H1 (cell line): ENCODE measurements around the gene ASTN2. TPM values are rescaled to one million over a fixed set of nuclear protein-coding genes. Genes with fewer than 3 reads are reported as not detected.

Experiments
- CTCF ChIA-PET: fragments of 300-600 bp; sonication (Branson Sonifier 250); formaldehyde crosslinking; loops from one replicate; lab custom pipeline; 2021; ENCODE audit not compliant: partially characterized antibody; lab: Charles Lee
- POLR2A ChIA-PET: fragments of 300-600 bp; sonication (Branson Sonifier 250); formaldehyde crosslinking; loops from one replicate; lab custom pipeline; 2021; ENCODE audit warnings: inconsistent platforms; ENCODE audit not compliant: partially characterized antibody; lab: Charles Lee
- DNase-seq, 2 experiments: peaks; one replicate each; pipeline versions ENCODE4 v3.0.0 to v3.0.0-alpha.2; 2010 to 2022; ENCODE audit warnings: low spot score in 2 of 2, low read depth in 1 of 2, mixed read lengths in 1 of 2
- FAIRE-seq: peaks from 2 replicates; lab custom pipeline; 2011; peaks lifted over from hg19 to GRCh38; lab: Jason Lieb, UNC
- H2AFZ ChIP-seq: 2 replicates; pipeline ENCODE4 v1.8.1; 2012; ENCODE audit warnings: low read length, inconsistent platforms
- H2AK5ac ChIP-seq: 2 replicates; pipeline ENCODE4 v1.6.1; 2013; ENCODE audit warnings: low read depth, low read length
- H2BK120ac ChIP-seq: replicated peaks from 2 replicates; pipeline ENCODE3; 2013; ENCODE audit warnings: low read depth, low read length, inconsistent platforms
- H2BK12ac ChIP-seq: 2 replicates; pipeline ENCODE4 v1.6.1; 2013; ENCODE audit warnings: low read depth, low read length
- H2BK15ac ChIP-seq: 2 replicates; pipeline ENCODE4 v1.6.1; 2013; ENCODE audit warnings: low read length
- H2BK20ac ChIP-seq: 2 replicates; pipeline ENCODE4 v1.6.1; 2013; ENCODE audit warnings: low read length
- H2BK5ac ChIP-seq: 2 replicates; pipeline ENCODE4 v1.6.1; 2013; ENCODE audit warnings: low read depth, low read length
- H3K14ac ChIP-seq: 2 replicates; pipeline ENCODE4 v1.6.1; 2013; ENCODE audit warnings: inconsistent platforms; ENCODE audit not compliant: insufficient read length
- H3K18ac ChIP-seq: 2 replicates; pipeline ENCODE4 v1.6.1; 2013; ENCODE audit warnings: low read length; ENCODE audit errors: extremely low read depth
- H3K23ac ChIP-seq: 2 replicates; pipeline ENCODE4 v1.6.1; 2013; ENCODE audit warnings: inconsistent platforms; ENCODE audit not compliant: insufficient read length
- H3K23me2 ChIP-seq: 2 replicates; pipeline ENCODE4 v1.6.1; 2013; ENCODE audit warnings: low read depth, low read length
- H3K27ac ChIP-seq: 2 replicates; pipeline ENCODE4 v1.6.1; 2011; ENCODE audit warnings: low read depth, low read length, inconsistent platforms
- H3K27me3 ChIP-seq, 4 experiments: replicated peaks in 1 of 4; 1 replicate in 1 of 4; 2 replicates in 3 of 4; pipeline versions ENCODE4 v1.6.1 to v1.8.1; 2011 to 2013; ENCODE audit warnings: low read length in 3 of 4, mild to moderate bottlenecking in 3 of 4, inconsistent platforms in 2 of 4, mixed read lengths in 2 of 4, moderate library complexity in 1 of 4; ENCODE audit not compliant: control insufficient read depth in 3 of 4, insufficient read depth in 3 of 4; ENCODE audit errors: extremely low read depth in 1 of 4
- H3K36me3 ChIP-seq, 4 experiments: 2 replicates each; pipeline versions ENCODE4 v1.6.1 to v1.8.1; 2011 to 2013; ENCODE audit warnings: mild to moderate bottlenecking in 4 of 4, low read length in 3 of 4, moderate library complexity in 2 of 4, control low read depth in 1 of 4, inconsistent platforms in 1 of 4; ENCODE audit not compliant: insufficient read depth in 4 of 4, control insufficient read depth in 2 of 4
- H3K4ac ChIP-seq: replicated peaks from 2 replicates; pipeline ENCODE3; 2013; ENCODE audit warnings: low read length, low read depth, mixed read lengths, inconsistent platforms; ENCODE audit not compliant: insufficient read length
- H3K4me1 ChIP-seq, 4 experiments: replicated peaks in 1 of 4; 1 replicate in 1 of 4; 2 replicates in 3 of 4; pipeline versions ENCODE4 v1.6.1 to v1.8.1; 2011 to 2013; ENCODE audit warnings: low read length in 3 of 4, inconsistent platforms in 2 of 4, mixed read lengths in 1 of 4; ENCODE audit not compliant: insufficient read depth in 4 of 4, control insufficient read depth in 3 of 4
- H3K4me2 ChIP-seq, 2 experiments: 2 replicates each; pipeline versions ENCODE4 v1.6.1 to v1.8.1; 2011 to 2013; ENCODE audit warnings: low read depth in 2 of 2, low read length in 2 of 2, control low read depth in 1 of 2, inconsistent platforms in 1 of 2, mild to moderate bottlenecking in 1 of 2; ENCODE audit not compliant: insufficient read depth in 1 of 2
- H3K4me3 ChIP-seq, 4 experiments: fragments of 200-600, 300-600 bp in 1 of 4; sonication (generic), shearing (Covaris generic), sonication (Bioruptor Twin) in 1 of 4; 2 replicates each; pipeline versions ENCODE4 v1.5.1 to v1.8.1; 2011 to 2016; ENCODE audit warnings: low read length in 4 of 4, low read depth in 3 of 4, control low read depth in 2 of 4, inconsistent platforms in 2 of 4, mild to moderate bottlenecking in 2 of 4, mixed read lengths in 1 of 4, moderate library complexity in 1 of 4; ENCODE audit not compliant: insufficient read depth in 2 of 4; ENCODE audit errors: extremely low read depth in 1 of 4
- H3K56ac ChIP-seq: replicated peaks from 2 replicates; pipeline ENCODE3; 2013; ENCODE audit warnings: low read depth, mild to moderate bottlenecking, mixed read lengths, low read length, inconsistent platforms; ENCODE audit not compliant: insufficient read length
- H3K79me1 ChIP-seq: 2 replicates; pipeline ENCODE4 v1.6.1; 2013; ENCODE audit warnings: low read depth, low read length, control low read depth
- H3K79me2 ChIP-seq, 2 experiments: 2 replicates each; pipeline versions ENCODE4 v1.6.1 to v1.8.1; 2012 to 2013; ENCODE audit warnings: low read length in 2 of 2, mild to moderate bottlenecking in 2 of 2, inconsistent platforms in 1 of 2; ENCODE audit not compliant: insufficient read depth in 2 of 2, control insufficient read depth in 1 of 2
- H3K9ac ChIP-seq, 4 experiments: replicated peaks in 1 of 4; 1 replicate in 1 of 4; 2 replicates in 3 of 4; pipeline versions ENCODE4 v1.6.1 to v1.8.1; 2011 to 2013; ENCODE audit warnings: low read depth in 3 of 4, low read length in 3 of 4, control low read depth in 2 of 4, mild to moderate bottlenecking in 2 of 4, moderate library complexity in 2 of 4, inconsistent platforms in 1 of 4; ENCODE audit errors: extremely low read depth in 1 of 4
- H3K9me3 ChIP-seq, 2 experiments: 2 replicates each; pipeline versions ENCODE4 v1.6.1 to v1.8.1; 2012 to 2013; ENCODE audit warnings: mild to moderate bottlenecking in 2 of 2, moderate library complexity in 2 of 2, control low read depth in 1 of 2, inconsistent platforms in 1 of 2, low read depth in 1 of 2, low read length in 1 of 2, mixed read lengths in 1 of 2; ENCODE audit not compliant: insufficient read depth in 2 of 2
- H4K20me1 ChIP-seq, 2 experiments: replicated peaks in 1 of 2; 2 replicates each; pipeline versions ENCODE3 to v1.8.1; 2011 to 2013; ENCODE audit warnings: inconsistent platforms in 2 of 2, low read length in 2 of 2, mild to moderate bottlenecking in 1 of 2; ENCODE audit not compliant: insufficient read depth in 2 of 2, control insufficient read depth in 1 of 2
- H4K5ac ChIP-seq: 2 replicates; pipeline ENCODE4 v1.6.1; 2013; ENCODE audit warnings: low read length, low read depth, mixed read lengths, inconsistent platforms; ENCODE audit not compliant: insufficient read length
- H4K8ac ChIP-seq: 2 replicates; pipeline ENCODE4 v1.8.0; 2013; ENCODE audit warnings: mild to moderate bottlenecking, moderate library complexity, low read length, inconsistent platforms; ENCODE audit not compliant: insufficient read depth; ENCODE audit errors: extremely low read depth
- H4K91ac ChIP-seq: replicated peaks from 2 replicates; pipeline ENCODE3; 2013; ENCODE audit warnings: low read length, mixed read lengths, inconsistent platforms; ENCODE audit not compliant: insufficient read length
- CEBPB ChIP-seq: IDR thresholded peaks from 2 replicates; pipeline ENCODE4 v1.6.1; 2012; ENCODE audit warnings: low read depth, low read length
- EGR1 ChIP-seq: IDR thresholded peaks from 2 replicates; pipeline ENCODE4 v1.6.1; 2011; ENCODE audit warnings: low read depth, low read length, borderline replicate concordance
- EP300 ChIP-seq, 2 experiments: IDR thresholded peaks; 1 replicate in 1 of 2; 2 replicates in 1 of 2; pipeline ENCODE4 v1.6.1; 2011 to 2012; ENCODE audit warnings: low read depth in 2 of 2, low read length in 2 of 2, mild to moderate bottlenecking in 2 of 2, borderline replicate concordance in 1 of 2, inconsistent platforms in 1 of 2, moderate library complexity in 1 of 2
- JUN ChIP-seq: IDR thresholded peaks from 2 replicates; pipeline ENCODE4 v1.6.1; 2011; ENCODE audit warnings: low read depth, mild to moderate bottlenecking, improper control_type of control experiment, low read length
- POU5F1 ChIP-seq: IDR thresholded peaks from 2 replicates; pipeline ENCODE4 v1.6.1; 2011; ENCODE audit warnings: low read depth, mild to moderate bottlenecking, low read length, moderate library complexity
- SIRT6 ChIP-seq: IDR thresholded peaks from one replicate; pipeline ENCODE4 v1.7.1; 2012; ENCODE audit warnings: low read length, inconsistent platforms
- SIX5 ChIP-seq: IDR thresholded peaks from 2 replicates; pipeline ENCODE4 v1.6.1; 2011; ENCODE audit warnings: mild to moderate bottlenecking, low read depth, low read length
- SRF ChIP-seq: IDR thresholded peaks from 2 replicates; pipeline ENCODE4 v1.6.1; 2011; ENCODE audit warnings: mild to moderate bottlenecking, low read depth, low read length, moderate library complexity
- TAF7 ChIP-seq: optimal IDR thresholded peaks from 2 replicates; pipeline ENCODE3; 2011; ENCODE audit warnings: low read depth, mild to moderate bottlenecking, inconsistent platforms, low read length, moderate library complexity, borderline replicate concordance
- WGBS, 2 experiments: shearing (Covaris generic) in 1 of 2; methylation state at CpG; one replicate each; pipeline versions ENCODE4 v1.1.6 to v1.1.7; 2013 to 2015; ENCODE audit warnings: low lambda C conversion rate in 2 of 2, mixed read lengths in 2 of 2, inconsistent platforms in 1 of 2, low coverage in 1 of 2, missing lambda C conversion rate in 1 of 2; ENCODE audit not compliant: insufficient replicate concordance in 2 of 2, insufficient coverage in 1 of 2, insufficient read length in 1 of 2; ENCODE audit errors: extremely low coverage in 1 of 2, missing lambda C conversion rate in 1 of 2; 5-methylcytosine and 5-hydroxymethylcytosine counted together
- polyA plus RNA-seq, 7 experiments: library from polyadenylated mRNA; depleted of rRNA in 3 of 7; stranded (reverse) in 5 of 7; unstranded in 2 of 7; fragments of >200 nt in 5 of 7; fragments of 200-250 nt in 2 of 7; gene quantifications; 1 replicate in 5 of 7; 2 replicates in 1 of 7; 4 replicates in 1 of 7; pipeline versions ENCODE4 v1.2.1 to v1.2.3, GENCODE V29; 2011 to 2013; ENCODE audit warnings: missing spikeins in 2 of 7, mixed read lengths in 2 of 7
- total RNA-seq: library from RNA; stranded (reverse); fragmentation: NEBNext Ultra II Directional; extraction: Animal tissue kit (Norgen Biotek cat#: 25700); gene quantifications from 2 replicates; pipeline ENCODE4 v1.2.1, GENCODE V29; 2021

ASTN2 gene
- total and polyA plus RNA-seq, 2 of the 8 experiments (the other 6 are each of a cell fraction or from before 2014, with no cell fraction given), result 8.2 to 13.7 TPM

GRCh38 chr9:116952436-116952810, 462.4 kb downstream of the ASTN2 start:
- no peaks in the 10 kb centered on the region for H3K79me2 ChIP-seq
- no peak overlapping the region for H3K56ac ChIP-seq
- no peak overlapping the region for H3K9ac ChIP-seq
- no peak overlapping the region for H2BK5ac ChIP-seq
- H4K8ac ChIP-seq, result no peak overlapping the region
- peaks cover 2% of the 10 kb centered on the region; the same call in 1 of the 2 replicates for H3K23me2 ChIP-seq
- peaks cover 0 to 2% (median 0%) of the 10 kb centered on the region in 4 experiments; a peak in 2 of 7 replicates for H3K4me1 ChIP-seq
- ChIA-PET CTCF (interaction anchor here (0.7 kb wide), 1 partner anchor 45 kb away, joined by 3 read pairs; no protein-coding TSS in a partner anchor), POLR2A (no interaction called here)
- H3K27ac ChIP-seq, result no peak overlapping the region
- H2BK15ac ChIP-seq, result no peak overlapping the region
- H4K91ac ChIP-seq, result no peak overlapping the region
- no peaks in the 10 kb centered on the region for H4K20me1 ChIP-seq
- H2BK12ac ChIP-seq, result no peak overlapping the region
- H2BK20ac ChIP-seq, result no peak overlapping the region
- H2AFZ ChIP-seq, result no peak overlapping the region
- H3K14ac ChIP-seq, result no peak overlapping the region
- H3K79me1 ChIP-seq, result no peaks in the 10 kb centered on the region
- H3K4me3 ChIP-seq, result no peak overlapping the region
- no peak overlapping the region for H3K4ac ChIP-seq
- no peaks in the 10 kb centered on the region for H3K9me3 ChIP-seq
- no peak overlapping the region for H2AK5ac ChIP-seq
- no peak overlapping the region for H4K5ac ChIP-seq
- no peak for TF ChIP-seq EGR1
- no peak for TF ChIP-seq JUN
- no peak for TF ChIP-seq TAF7
- no peak for TF ChIP-seq SRF
- TF ChIP-seq SIX5, result no peak
- TF ChIP-seq SIRT6, result no peak
- no peak for TF ChIP-seq EP300 (IDR thresholded peaks at IDR 0.05; ENCODE audit: borderline replicate concordance in 1 of 2, low read depth in 2 of 2, low read length in 2 of 2)
- no peak for TF ChIP-seq CEBPB
- TF ChIP-seq POU5F1, result no peak
- TF ChIP-seq, all 59 proteins: peak for 0
- 95% methylated on average over 6 of the region's 7 CpGs; no CpG with 5 or more reads in 1 of the 2 experiments for WGBS, 2 experiments
- Histone ChIP-seq H3K27me3 (no peaks in the 10 kb centered on the region), H3K18ac (no peak overlapping the region), H3K23ac (no peak overlapping the region), H2BK120ac (no peak overlapping the region), H3K36me3 (no peaks in the 10 kb centered on the region), H3K4me2 (no peak overlapping the region)
- no peak for FAIRE-seq
- no peak for DNase-seq
